ENCODE measurements around the gene TBC1D2B.

The TBC1D2B gene

DNA sequence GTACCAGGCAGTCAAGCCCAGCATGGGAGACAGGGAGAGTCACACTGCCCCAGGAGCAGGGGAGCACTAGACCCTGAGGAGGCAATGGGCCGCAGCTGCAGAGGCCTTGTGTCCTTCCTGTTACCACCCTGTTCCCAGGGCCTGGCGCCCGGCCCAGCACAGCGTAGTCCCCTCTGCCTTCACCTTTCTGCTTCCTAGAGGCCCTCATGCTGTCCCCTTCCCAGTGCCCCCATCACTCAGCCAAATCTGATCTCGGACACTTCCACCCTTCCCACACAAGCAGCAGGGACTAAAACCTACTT is 6.9 kb upstream of the TBC1D2B start:
- TF ChIP-seq, protein P1, sequence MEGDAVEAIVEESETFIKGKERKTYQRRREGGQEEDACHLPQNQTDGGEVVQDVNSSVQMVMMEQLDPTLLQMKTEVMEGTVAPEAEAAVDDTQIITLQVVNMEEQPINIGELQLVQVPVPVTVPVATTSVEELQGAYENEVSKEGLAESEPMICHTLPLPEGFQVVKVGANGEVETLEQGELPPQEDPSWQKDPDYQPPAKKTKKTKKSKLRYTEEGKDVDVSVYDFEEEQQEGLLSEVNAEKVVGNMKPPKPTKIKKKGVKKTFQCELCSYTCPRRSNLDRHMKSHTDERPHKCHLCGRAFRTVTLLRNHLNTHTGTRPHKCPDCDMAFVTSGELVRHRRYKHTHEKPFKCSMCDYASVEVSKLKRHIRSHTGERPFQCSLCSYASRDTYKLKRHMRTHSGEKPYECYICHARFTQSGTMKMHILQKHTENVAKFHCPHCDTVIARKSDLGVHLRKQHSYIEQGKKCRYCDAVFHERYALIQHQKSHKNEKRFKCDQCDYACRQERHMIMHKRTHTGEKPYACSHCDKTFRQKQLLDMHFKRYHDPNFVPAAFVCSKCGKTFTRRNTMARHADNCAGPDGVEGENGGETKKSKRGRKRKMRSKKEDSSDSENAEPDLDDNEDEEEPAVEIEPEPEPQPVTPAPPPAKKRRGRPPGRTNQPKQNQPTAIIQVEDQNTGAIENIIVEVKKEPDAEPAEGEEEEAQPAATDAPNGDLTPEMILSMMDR (IDR thresholded peaks at IDR 0.05; ENCODE audit: extremely low read depth, missing control alignments), result no peak

DNA sequence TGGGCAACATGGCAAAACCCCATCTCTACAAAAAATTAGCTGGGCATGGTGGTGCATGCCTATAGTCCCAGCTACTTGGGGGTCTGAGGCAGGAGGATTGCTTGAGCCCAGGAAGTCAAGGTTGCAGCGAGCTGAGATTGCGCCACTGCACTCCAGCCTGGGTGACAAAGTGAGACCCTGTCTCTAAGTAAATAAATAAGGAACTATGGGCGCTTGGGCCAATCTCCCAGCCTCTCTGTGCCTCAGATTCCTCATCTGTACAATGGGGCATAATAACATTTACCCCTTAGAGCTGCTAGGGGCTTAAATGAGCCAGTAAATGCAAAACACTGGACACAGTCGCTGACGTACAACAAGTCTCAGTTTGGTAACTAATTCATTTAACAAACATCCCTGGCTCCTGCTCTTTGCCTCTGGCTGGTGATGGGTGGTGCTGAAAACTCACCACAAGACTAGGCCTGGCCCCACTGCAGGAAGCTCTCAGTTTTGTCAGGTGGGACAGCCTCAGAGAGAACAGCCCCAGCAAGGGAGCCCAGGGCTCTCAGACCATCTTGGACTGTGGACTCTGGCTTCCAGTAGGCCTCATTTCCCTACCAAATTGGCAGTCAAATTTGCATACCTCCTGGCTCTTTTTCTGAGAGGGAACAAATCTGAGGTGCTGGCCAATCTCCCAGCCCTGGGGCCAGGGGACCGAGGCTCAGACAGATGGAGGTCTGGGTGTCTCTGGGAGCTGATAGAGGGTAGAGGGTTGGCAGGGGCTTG is 6.4 kb upstream of the TBC1D2B start:
- TF ChIP-seq, protein P1 (IDR thresholded peaks at IDR 0.05; ENCODE audit: extremely low read depth, missing control alignments), result no peak
- peak; percentile 37 for DNase-seq (ENCODE audit: low spot score)

More for the DNA sequence above, 6.9 kb upstream of the TBC1D2B start:
- no peak for DNase-seq (ENCODE audit: low spot score)

DNA sequence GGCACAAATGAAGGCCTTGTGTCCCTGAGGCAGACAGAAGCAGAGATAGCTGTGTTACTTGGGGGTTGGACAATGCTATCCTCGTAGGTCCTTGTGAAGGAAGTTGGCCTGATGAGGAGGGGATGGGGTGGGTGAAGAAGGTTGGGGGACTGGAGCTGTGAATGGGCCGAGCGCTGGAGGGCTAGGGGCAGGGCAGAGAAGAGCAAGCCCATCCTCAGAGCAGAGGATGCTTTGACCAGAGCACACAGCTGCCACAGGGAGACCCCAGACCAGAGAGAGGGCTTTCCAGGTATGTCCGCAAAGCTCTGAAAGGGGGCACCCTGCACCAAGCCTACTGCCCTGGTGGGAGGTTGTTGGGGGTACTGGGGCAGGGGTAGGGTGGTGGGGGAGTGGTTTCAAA is 5.7 kb upstream of the TBC1D2B start:
- no peak for DNase-seq (ENCODE audit: low spot score)
- TF ChIP-seq, protein P1 (IDR thresholded peaks at IDR 0.05; ENCODE audit: extremely low read depth, missing control alignments), result no peak

DNA sequence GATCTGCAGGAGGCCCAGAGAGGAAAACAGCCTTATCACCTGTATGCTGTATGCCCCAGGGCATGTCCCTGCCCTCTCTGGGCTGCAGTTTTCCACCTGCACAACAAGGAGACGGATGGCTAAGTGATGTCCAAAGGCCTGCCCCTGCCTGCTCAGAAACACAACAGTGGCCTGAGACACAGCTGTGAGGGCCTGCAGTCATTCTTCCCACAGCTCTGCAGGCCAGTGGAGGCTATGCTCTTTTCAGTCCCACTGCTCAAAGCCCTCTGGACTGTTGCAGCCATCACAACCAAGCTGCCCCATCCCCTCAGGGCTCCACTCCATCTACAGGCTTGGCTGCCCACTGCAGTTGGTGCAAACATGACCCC is 5.2 kb upstream of the TBC1D2B start:
- TF ChIP-seq, protein P1 (IDR thresholded peaks at IDR 0.05; ENCODE audit: extremely low read depth, missing control alignments), result no peak
- no peak for DNase-seq (ENCODE audit: low spot score)

DNA sequence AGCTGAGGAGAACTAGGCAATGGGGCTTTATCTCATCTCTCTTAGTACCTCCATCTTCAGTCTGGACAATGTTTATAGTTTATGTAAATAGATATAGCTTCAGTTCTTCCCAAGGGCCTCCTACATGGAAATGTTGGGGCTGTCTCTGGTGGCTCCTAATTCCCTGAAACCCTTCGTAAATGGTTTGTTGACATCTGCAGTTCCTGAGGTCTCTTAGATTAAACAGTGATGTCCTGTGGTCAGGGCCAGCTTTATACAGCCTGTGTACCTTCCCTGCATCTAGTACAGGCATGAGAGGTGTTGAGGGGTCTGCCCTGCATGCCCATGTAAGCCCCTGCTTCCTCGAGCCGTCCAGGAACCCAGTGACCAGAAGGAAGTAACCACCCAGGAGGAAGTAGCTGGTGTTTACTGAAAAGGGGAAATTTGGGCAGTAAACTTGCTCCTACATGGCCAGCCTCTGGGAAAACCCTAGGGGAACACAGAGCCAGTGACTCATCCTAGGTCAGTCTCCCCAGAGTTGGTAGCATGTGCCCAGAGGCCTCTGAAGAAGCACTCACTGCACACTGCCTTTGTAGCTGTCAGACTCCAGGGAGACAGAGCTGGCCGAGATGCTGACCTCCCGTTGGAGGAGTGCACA is 4.7 kb upstream of the TBC1D2B start:
- TF ChIP-seq, protein P1 (IDR thresholded peaks at IDR 0.05; ENCODE audit: extremely low read depth, missing control alignments), result no peak

DNA sequence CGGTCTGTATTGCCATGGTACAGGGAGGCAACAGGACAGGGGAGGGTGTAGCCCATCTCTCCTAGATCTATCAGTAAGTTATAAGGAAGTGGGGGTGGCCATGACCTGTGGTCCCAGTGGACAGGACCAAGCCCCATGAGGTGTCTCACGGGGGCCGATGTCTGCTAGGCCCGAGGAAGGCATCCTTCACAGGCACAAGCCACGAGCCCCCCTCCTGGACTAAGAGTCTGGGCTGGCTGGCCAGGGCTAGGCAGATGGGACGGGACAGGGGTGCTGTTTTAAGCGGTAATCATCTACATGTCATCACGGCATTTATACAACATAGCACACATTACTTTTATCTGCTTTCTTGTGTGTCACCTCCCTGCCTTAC is 2.6 kb upstream of the TBC1D2B start:
- no peak for DNase-seq (ENCODE audit: low spot score)

More for the DNA sequence above, 4.7 kb upstream of the TBC1D2B start:
- DNase-seq (ENCODE audit: low spot score), result no peak

More for the DNA sequence above, 2.6 kb upstream of the TBC1D2B start:
- TF ChIP-seq, protein P1 (IDR thresholded peaks at IDR 0.05; ENCODE audit: extremely low read depth, missing control alignments), result no peak
